ENCODE measurements around the gene GP1BB.

The GP1BB gene

DNA sequence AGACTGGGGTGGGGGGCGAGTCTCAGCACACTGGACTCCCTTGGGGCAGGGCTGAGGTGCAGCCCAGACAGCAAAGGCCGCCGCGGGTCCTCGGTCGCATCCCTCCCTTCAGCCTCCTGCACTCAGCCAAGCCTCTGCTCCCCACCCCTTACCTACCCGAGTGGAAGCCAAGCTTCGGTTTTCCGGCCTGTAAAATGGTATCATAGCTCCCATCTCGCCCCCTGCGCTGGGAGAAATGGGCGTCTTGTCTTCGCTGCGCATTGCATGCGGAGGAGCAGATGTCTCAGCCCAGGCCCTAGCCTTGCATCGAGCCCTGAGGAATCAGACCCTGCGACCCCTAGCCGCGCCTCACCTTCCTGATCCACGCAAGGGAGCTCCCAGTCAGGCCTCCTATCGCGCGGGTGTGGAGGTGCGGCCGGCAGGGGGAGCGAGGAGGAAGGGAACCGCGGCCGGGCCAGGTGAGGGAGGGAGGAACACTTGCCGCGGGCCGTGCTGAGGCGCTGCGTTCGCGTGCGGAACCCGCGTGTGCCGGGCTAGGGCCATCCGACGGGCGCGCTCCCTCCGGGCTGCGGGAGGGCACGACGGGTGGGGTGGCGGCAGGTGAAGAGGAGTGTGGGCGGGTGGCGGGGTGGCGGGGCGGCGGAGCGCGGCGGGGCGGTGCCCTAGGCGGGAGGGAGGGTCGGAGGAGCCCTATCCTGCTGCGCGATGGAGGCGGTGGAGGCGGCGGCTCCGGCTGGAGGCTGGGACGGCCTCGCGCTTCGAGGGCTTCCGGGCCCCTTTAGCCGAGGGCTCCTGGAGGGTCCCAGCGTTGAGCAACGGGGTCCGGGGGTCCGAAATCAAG, 33.2 kb downstream of the GP1BB start:
- no peak for DNase-seq

GRCh38 chr22:19757140-19757984, 34.0 kb downstream of the GP1BB start:
- no peak for DNase-seq

- no peak for DNase-seq
Observed at GRCh38 chr22:19757985-19758895, 34.9 kb downstream of the GP1BB start.

DNA sequence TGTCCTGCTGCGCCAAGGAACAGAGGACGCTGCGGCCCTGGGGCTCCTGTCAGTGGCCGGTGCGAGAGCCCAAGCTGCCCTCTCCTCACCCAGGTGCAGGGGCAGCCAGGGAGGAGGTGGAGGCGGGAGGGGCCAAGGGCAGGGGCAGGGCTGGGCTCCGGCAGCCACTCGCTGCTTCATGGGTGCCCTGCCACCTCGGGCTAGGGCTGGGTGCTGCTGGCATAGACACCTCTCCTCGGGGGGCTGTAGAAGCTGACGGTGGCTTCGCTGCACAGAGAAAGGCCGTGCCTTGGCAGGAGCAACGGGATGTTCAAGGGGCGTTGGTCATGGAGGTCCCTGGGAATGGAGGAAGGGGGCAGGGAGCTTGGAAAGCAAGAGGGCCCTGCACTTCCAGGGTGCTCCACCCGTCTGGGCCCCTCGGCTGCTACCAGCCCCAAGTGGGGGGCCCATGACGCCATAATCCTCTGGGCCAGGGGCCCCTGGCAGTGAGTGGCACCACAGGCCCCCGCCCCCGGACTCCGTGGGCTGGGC, 35.6 kb downstream of the GP1BB start:
- no peak for DNase-seq

DNA sequence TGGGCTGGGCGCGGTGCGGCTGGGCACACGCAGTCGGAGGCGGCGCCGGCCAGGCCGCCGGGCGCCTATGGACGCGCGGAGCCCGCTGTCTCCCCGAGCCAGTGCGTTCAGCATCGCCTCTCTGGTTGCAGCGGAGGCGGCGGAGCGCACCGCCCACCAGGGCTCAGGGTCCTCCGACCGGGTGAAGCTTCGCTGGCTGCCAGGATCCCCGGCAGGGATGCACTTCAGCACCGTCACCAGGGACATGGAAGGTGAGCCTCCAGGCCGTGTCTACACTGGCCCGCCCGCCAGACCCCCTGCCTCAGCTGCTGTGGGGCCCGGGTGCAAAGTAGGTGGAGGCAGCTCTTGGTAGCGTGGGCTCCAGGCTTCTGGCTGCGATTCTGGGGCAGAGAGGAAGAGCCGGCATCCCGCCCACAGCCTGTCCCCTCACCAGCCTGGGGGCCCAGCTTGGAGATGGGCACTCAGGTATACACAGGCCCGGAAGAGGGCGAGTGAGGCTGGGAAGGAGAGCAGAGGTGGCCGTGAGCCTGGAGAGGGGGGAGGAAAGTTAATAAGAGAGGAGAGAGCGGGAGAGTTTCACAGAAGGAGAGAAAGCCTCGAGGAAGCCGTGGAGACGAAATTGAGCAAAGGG, 36.2 kb downstream of the GP1BB start:
- DNase-seq, result no peak

DNA sequence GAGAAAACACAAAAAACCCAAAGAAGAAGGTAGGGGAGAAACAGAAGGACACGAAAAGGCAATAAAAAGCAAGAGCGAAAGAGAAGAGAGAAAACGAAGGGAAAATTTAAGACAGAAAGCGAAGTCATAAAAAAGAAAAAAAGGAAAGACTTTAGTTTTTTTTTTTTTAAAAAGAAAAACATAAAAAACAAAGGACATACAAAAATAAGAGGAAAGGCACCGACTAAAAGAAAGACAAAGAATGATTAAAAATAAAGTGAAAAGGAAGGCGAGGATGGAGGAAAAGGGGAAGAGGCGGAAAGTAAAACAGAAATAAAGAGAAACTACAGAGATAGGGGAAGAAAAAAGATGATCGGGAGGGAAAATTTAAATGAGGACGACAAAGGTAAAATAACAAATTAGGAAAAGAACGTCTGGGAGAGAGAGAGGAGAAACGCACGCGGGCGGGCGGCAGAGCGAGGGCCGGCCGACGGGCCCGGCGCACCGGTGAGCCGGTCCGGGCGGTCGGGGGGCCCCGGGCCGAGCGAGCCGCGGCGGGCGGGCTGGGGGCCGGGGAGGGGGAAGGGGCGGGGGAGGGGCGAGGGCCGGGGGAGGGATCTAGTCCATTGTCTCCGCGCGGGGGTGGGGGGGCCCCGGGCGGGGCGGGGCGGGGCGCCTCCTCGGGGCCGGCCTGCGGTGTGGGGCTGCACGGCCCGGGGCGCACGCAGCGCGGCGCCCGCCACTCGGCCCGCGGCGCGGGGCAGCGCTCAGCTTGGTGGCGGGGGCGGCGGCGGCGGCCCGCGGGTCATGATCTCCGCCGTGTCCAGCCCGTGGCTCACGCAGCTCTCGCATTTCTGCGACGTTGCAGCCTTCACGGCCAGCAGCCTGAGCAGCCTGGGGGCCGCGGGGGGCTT, 37.0 kb downstream of the GP1BB start, which contains the start of gene TBX1:
Gene TBX1, plus strand, starts transcription at position 721 of the 893 bp plus-strand sequence. Its CDS starts 66 bp downstream, at position 787.
- no peak for DNase-seq

DNA sequence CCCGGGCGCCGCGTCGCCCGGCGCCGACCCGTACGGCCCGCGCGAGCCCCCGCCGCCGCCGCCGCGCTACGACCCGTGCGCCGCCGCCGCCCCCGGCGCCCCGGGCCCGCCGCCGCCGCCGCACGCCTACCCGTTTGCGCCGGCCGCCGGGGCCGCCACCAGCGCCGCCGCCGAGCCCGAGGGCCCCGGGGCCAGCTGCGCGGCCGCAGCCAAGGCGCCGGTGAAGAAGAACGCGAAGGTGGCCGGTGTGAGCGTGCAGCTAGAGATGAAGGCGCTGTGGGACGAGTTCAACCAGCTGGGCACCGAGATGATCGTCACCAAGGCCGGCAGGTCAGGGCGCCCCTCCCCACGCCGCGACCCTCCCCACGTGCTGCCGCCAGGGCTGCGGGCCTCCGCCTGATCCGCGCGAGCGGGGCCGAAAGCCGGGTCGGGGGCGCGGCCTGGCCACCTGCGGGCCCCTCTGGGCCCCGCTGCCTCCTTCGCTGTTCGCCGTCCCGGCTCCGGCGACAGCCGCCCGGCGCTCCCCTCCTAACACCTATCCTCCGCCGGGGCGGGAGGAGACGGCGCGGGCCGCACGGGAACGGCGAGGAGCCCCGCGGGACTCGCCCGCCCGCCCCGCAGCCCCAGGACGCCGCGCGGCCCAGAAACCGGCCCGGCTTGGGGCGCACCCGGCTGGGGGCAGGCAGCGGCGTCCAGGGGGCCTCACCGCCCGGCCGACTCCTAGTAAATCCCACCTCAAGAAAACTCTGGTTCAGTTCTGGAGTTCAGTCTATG, 37.8 kb downstream of the GP1BB start:
- no peak for DNase-seq

- DNase-seq, result no peak
Observed at GRCh38 chr22:19761725-19762567, 38.6 kb downstream of the GP1BB start.

DNA sequence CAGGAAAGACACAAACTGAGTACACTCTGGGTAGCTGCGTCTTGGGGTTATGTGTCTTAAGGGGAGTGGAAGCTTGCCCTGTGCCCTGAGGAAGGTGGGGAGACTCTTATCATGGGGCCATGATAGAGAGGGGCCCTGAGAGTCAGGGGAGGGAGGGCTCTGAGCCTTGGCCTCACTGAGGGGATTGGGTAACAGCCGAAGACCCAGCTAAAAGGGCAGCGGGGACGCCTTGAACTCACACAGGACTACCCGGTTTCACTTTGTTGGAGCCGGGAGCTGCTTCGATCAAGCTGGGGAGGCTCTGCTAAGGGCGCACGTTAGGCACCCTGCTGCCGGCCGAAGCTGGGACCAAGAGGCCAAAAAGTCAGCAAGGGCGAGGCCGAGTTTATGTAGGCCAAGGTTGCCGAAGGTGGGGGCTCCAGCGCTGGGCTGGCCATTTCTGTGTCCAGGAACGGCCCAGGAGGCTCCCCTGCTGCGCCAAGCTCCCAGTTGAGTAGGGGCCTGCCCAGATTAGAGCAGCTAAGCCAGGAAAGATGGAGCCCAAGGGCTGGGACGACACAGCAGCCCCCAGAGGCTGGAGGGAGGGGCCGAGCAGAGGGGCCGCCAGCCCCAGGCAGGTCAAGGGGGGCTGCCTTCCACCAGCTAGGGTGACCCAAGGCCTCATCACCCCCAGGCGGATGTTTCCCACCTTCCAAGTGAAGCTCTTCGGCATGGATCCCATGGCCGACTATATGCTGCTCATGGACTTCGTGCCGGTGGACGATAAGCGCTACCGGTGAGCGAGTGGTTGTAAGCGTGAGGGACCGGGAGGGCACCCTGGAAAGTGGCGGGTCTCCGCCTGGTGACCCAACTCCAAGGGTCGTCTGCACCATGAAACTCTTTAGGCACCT, 39.5 kb downstream of the GP1BB start:
- DNase-seq, result no peak

GRCh38 chr22:19763458-19764298, 40.3 kb downstream of the GP1BB start:
- DNase-seq, result no peak

DNA sequence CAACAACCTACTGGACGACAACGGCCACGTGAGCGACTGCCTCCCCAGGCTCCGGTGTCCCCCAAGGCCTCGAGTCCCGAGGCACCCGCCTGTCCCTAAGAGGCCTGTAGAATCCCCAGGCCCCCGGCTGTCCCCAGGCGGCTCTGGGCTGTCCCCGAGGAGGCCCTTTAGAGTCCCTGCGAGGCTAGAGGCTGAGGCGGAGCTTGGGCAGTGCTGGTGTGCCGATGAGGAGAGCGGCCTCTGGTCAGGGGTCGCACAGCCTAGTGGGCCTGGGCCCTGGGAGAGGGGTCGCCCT, 40.9 kb downstream of the GP1BB start:
- DNase-seq, result no peak

GRCh38 chr22:19764636-19765476, 41.5 kb downstream of the GP1BB start:
- no peak for DNase-seq

GRCh38 chr22:19765477-19766239, 42.3 kb downstream of the GP1BB start:
- DNase-seq, result no peak

- DNase-seq, result no peak
Observed at GRCh38 chr22:19766240-19766510, 42.8 kb downstream of the GP1BB start.

DNA sequence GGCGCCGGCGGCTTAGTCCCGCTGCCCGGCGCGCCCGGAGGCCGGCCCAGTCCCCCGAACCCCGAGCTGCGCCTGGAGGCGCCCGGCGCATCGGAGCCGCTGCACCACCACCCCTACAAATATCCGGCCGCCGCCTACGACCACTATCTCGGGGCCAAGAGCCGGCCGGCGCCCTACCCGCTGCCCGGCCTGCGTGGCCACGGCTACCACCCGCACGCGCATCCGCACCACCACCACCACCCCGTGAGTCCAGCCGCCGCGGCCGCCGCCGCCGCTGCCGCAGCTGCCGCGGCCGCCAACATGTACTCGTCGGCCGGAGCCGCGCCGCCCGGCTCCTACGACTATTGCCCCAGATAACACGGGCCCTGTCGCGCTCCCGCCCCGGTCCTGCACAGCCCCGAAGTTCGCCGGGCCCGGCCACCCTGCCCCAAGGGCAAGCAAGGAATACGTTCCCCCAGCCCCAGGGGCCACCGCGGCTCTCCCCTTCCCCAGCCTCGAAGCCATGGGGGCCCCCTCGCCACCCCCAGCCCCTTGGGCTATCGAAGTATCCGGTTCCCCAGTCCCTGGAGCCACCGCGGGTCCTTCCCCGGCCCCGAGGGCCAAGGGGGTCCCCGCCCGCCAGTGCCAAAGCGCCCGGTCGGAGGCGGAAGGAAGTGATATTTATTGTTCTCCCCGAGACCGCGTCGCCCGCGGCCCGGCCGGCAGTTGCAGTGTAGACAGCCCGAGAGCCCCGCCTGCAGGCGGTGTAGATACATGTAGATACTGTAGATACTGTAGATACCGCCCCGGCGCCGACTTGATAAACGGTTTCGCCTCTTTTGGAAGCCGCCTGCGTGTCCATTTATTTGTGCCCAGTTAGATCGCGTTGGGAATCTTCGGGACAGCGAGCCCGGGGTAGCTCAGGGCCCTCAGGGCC, 43.4 kb downstream of the GP1BB start:
- DNase-seq, result no peak
